ENCODE data around the gene MELK.

GRCh38 chr9:36622121-36622520, 49.4 kb downstream of the MELK start:
- TF ChIP-seq CTCF (IDR thresholded peaks at IDR 0.05) (no peak), POLR2AphosphoS5 (IDR thresholded peaks at IDR 0.05) (no peak)

Data from breast epithelium (tissue), 3 donors.